HL-60 (cell line): ENCODE measurements around the gene PLXNA2.

Experiments used
- DNase-seq, 2 experiments: peaks; one replicate each; pipeline ENCODE4 v3.0.0-alpha.2; 2010 to 2020; ENCODE audit warnings: low read depth in 1 of 2, low spot score in 1 of 2
- H3K27ac ChIP-seq: fragments of 250-450 bp; sonication (Bioruptor Pico); replicated peaks from 2 replicates; pipeline ENCODE4 v1.5.1; 2020; ENCODE audit warnings: mild to moderate bottlenecking, moderate library complexity
- H3K27me3 ChIP-seq: fragments of 250-450 bp; sonication (Bioruptor Pico); 2 replicates; pipeline ENCODE4 v1.5.1; 2021; ENCODE audit warnings: mild to moderate bottlenecking, moderate library complexity; ENCODE audit not compliant: insufficient read depth, poor library complexity, severe bottlenecking
- H3K4me3 ChIP-seq: replicated peaks from 2 replicates; pipeline ENCODE4 v1.5.1; 2011; ENCODE audit warnings: mild to moderate bottlenecking, control low read depth, low read length; ENCODE audit not compliant: insufficient read depth
- GABPA ChIP-seq: IDR thresholded peaks from 2 replicates; pipeline ENCODE4 v1.6.1; 2012; ENCODE audit warnings: low read depth
- POLR2AphosphoS5 ChIP-seq: IDR thresholded peaks from 2 replicates; pipeline ENCODE4 v1.6.1; 2012; ENCODE audit warnings: low read depth
- SPI1 ChIP-seq: IDR thresholded peaks from 2 replicates; pipeline ENCODE4 v1.6.1; 2012; ENCODE audit warnings: low read depth, mild to moderate bottlenecking, borderline replicate concordance
- TF ChIP-seq, protein P1 (sequence below): IDR thresholded peaks from one replicate; pipeline ENCODE4 v1.5.1; 2011; ENCODE audit warnings: low read length, control low read depth, inconsistent platforms; ENCODE audit not compliant: insufficient read depth
- TF ChIP-seq, protein P2 (sequence below): IDR thresholded peaks from 2 replicates; pipeline ENCODE4 v1.6.1; 2012; ENCODE audit warnings: low read depth; ENCODE audit not compliant: insufficient replicate concordance

The PLXNA2 gene

DNA sequence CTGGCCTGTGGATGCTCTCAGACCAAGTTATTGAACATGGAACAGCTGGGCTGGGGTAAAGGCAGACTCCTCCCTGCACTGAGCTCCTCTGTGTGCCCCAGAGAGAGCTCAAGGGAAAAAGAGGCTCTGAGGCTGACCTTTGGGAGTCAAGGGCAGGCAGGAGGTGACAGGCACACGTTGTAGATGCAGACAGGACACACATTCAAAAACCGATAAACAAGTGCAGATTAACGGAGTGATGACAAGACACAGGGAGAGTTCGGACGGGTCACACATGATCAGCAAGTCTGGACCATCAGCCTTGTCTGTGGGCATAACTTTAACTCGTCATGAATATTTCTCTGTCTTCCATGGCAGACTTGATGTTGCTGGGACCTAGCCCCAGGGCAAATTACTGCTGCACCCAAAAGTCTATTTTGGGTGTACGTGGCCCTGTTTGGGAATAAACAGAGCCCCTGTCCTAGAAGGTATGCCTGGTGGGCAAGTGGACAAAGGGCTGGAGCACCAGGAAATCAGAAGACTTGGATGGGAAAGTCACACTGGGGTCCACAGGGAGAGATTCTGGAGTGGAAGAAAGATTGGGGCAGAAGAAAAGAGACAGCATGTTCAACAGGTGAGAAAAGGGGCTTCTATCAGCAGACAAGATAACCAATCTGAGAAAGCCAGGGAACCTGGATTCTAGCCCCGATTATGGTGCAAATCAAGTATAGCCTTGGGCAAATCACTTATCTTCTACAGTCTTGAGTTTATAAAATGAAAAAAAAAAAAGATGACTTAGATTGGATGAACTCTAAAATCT is 74.9 kb downstream of the PLXNA2 start:
- TF ChIP-seq GABPA (no peak), SPI1 (no peak), POLR2AphosphoS5 (no peak)
- TF ChIP-seq, protein P1, sequence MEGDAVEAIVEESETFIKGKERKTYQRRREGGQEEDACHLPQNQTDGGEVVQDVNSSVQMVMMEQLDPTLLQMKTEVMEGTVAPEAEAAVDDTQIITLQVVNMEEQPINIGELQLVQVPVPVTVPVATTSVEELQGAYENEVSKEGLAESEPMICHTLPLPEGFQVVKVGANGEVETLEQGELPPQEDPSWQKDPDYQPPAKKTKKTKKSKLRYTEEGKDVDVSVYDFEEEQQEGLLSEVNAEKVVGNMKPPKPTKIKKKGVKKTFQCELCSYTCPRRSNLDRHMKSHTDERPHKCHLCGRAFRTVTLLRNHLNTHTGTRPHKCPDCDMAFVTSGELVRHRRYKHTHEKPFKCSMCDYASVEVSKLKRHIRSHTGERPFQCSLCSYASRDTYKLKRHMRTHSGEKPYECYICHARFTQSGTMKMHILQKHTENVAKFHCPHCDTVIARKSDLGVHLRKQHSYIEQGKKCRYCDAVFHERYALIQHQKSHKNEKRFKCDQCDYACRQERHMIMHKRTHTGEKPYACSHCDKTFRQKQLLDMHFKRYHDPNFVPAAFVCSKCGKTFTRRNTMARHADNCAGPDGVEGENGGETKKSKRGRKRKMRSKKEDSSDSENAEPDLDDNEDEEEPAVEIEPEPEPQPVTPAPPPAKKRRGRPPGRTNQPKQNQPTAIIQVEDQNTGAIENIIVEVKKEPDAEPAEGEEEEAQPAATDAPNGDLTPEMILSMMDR = no peak
- TF ChIP-seq, protein P2, sequence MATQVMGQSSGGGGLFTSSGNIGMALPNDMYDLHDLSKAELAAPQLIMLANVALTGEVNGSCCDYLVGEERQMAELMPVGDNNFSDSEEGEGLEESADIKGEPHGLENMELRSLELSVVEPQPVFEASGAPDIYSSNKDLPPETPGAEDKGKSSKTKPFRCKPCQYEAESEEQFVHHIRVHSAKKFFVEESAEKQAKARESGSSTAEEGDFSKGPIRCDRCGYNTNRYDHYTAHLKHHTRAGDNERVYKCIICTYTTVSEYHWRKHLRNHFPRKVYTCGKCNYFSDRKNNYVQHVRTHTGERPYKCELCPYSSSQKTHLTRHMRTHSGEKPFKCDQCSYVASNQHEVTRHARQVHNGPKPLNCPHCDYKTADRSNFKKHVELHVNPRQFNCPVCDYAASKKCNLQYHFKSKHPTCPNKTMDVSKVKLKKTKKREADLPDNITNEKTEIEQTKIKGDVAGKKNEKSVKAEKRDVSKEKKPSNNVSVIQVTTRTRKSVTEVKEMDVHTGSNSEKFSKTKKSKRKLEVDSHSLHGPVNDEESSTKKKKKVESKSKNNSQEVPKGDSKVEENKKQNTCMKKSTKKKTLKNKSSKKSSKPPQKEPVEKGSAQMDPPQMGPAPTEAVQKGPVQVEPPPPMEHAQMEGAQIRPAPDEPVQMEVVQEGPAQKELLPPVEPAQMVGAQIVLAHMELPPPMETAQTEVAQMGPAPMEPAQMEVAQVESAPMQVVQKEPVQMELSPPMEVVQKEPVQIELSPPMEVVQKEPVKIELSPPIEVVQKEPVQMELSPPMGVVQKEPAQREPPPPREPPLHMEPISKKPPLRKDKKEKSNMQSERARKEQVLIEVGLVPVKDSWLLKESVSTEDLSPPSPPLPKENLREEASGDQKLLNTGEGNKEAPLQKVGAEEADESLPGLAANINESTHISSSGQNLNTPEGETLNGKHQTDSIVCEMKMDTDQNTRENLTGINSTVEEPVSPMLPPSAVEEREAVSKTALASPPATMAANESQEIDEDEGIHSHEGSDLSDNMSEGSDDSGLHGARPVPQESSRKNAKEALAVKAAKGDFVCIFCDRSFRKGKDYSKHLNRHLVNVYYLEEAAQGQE = no peak
- no peak for DNase-seq
- H3K27me3 ChIP-seq = peaks cover 12% of the 10 kb centered on the region
- H3K27ac ChIP-seq = no peak overlapping the region
- H3K4me3 ChIP-seq = no peak overlapping the region

DNA sequence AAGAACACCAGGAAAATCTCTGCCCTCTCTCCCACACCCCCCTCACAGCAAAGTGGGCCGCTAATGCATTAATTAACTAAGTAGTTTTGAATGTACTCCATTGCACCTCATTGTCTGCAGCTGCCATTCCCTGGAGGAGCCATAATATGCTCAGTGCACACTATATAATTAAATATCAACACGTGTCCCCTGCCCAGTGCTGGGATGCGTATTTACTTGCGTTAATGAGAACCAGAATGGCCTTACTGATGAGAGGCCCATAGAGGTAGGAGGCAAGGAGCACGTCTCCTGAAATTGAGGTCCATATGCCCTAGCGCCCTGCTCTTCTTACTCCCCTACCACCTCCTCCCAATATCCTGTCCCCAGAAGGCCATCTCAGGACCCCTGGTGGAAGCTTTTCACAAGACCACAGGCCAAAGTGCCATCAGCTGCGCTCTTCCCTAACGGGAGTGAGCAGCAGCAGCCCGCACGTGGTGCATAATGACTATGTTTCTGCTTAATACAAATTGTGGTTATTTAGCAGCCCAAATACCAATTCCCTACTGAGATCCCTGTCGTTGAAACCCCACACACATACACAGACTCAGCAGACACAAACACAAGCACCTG is 76.8 kb downstream of the PLXNA2 start:
- no peak for TF ChIP-seq SPI1
- TF ChIP-seq, protein P1 = no peak
- no peak for TF ChIP-seq POLR2AphosphoS5
- TF ChIP-seq, protein P2 = no peak
- TF ChIP-seq GABPA = no peak
- H3K4me3 ChIP-seq = no peak overlapping the region
- H3K27me3 ChIP-seq = peaks cover 13% of the 10 kb centered on the region
- H3K27ac ChIP-seq = no peak overlapping the region
- DNase-seq = no peak

DNA sequence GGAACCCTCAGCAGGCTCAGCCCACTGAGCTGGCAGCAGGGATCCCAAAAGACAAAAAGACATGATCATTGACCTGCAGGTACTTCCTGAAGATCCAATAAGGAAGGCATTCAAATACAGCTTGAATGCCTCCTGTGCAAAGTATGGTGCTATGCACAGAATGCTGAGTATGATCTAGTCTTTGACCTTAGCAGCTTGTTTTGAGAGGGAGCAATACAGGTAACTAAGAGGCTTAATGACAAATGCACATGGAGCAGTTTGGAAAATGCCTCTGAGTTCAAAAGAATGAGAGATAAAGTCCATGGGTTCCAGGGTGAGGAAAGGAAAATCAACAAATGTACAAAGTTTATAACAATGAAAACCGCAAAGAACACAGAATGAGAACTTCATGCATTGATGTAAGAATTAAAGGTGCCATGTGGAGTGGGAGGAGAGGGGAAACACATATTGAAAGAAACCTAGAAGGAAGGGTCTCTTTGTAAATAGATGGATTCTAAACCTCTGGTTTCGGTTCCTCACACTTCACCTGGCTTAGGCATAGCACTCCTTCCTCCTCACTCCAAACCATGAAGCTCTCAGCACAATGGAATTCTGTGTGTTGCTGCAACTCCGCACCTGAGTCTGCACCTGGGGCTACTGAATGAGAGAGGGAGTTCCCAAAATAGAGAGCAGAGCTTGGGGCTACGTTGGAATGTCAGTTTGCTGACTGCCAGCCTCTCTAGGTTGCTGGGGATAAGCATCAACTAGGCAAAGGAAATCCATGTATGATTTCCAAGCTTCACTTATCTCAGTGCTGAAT is 77.6 kb downstream of the PLXNA2 start:
- Histone ChIP-seq H3K27ac (no peak overlapping the region), H3K4me3 (no peak overlapping the region), H3K27me3 (peaks cover 13% of the 10 kb centered on the region)
- no peak for DNase-seq
- TF ChIP-seq SPI1 = no peak
- TF ChIP-seq, protein P1 = no peak
- TF ChIP-seq GABPA = no peak
- TF ChIP-seq, protein P2 = no peak
- no peak for TF ChIP-seq POLR2AphosphoS5
